IgD-negative memory B cell (primary cell): ENCODE measurements around the gene MCU. TPM values are rescaled to one million over a fixed set of nuclear protein-coding genes. Genes with fewer than 3 reads are reported as not detected.
"Not testable (repeated sequence)": the region's sequence is repeated elsewhere in the genome, so short reads cannot be mapped to it uniquely, and the experiment has no call there.

Source experiments
- H3K27ac Mint-ChIP-seq, 3 donors: one replicate each; pipeline ENCODE4 v1.8.0; 2020 to 2022; ENCODE audit warnings: mild to moderate bottlenecking in 3 of 3, mixed read lengths in 3 of 3, moderate library complexity in 1 of 3
- H3K27me3 Mint-ChIP-seq: one replicate; pipeline ENCODE4 v1.8.0; 2021; ENCODE audit warnings: mixed read lengths
- H3K36me3 Mint-ChIP-seq: one replicate; pipeline ENCODE4 v1.8.0; 2020; ENCODE audit warnings: mild to moderate bottlenecking, mixed read lengths
- H3K4me1 Mint-ChIP-seq, 3 donors: one replicate each; pipeline ENCODE4 v1.8.0; 2020 to 2022; ENCODE audit warnings: mixed read lengths in 3 of 3, mild to moderate bottlenecking in 1 of 3
- H3K4me3 Mint-ChIP-seq, 4 donors: one replicate each; pipeline ENCODE4 v1.8.0; 2020 to 2022; ENCODE audit warnings: mild to moderate bottlenecking in 4 of 4, mixed read lengths in 4 of 4, moderate library complexity in 3 of 4
- H3K9me3 Mint-ChIP-seq, 3 donors: one replicate each; pipeline ENCODE4 v1.8.0; 2020 to 2021; ENCODE audit warnings: mixed read lengths in 3 of 3, mild to moderate bottlenecking in 1 of 3
- polyA plus RNA-seq: library from polyadenylated mRNA; unstranded; fragments of 300-500 nt; fragmentation: Illumina TruSeq; gene quantifications from one replicate; pipeline ENCODE4 v1.2.3, GENCODE V29; 2021

MCU gene, protein sequence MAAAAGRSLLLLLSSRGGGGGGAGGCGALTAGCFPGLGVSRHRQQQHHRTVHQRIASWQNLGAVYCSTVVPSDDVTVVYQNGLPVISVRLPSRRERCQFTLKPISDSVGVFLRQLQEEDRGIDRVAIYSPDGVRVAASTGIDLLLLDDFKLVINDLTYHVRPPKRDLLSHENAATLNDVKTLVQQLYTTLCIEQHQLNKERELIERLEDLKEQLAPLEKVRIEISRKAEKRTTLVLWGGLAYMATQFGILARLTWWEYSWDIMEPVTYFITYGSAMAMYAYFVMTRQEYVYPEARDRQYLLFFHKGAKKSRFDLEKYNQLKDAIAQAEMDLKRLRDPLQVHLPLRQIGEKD
- polyA plus RNA-seq = 5.6 TPM

- Mint-ChIP-seq H3K9me3 (no peaks in the 10 kb centered on the region), H3K4me3 (peak within 1 kb of the TSS; percentile 90 to 95 (median 93)), H3K27ac (peak within 1 kb of the TSS; percentile 32 to 78 (median 67)), H3K27me3 (no peaks in the 10 kb centered on the region), H3K36me3 (no peaks in the 10 kb centered on the region), H3K4me1 (peaks cover 32 to 40% (median 39%) of the 10 kb centered on the region in 3 donors)
Observed at GRCh38 chr10:72691863-72692743, at the start of gene MCU. Gene MCU, plus strand, starts transcription at chr10:72692143. Its CDS starts 9 bp downstream, at chr10:72692152.

DNA sequence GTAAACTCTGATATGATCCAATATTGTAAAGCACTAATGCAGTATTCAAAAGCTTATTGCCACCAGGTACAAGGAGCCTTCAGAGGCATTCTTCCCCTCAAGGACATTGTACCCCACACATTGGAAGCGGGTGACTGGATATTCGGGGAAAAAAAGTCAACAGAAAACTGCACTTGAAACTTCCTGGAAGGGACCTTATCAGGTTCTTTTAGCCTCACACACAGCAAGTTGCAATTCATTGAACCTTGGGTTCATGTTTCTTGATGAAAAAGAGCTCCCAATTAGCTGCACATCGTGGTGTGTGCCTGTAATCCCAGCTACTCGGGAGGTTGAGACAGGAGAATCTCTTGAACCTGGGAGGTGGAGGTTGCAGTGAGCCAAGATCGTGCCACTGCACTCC lies 49.6 kb upstream of the MCU start:
- no peaks in the 10 kb centered on the region for H3K27me3 Mint-ChIP-seq
- no peak overlapping the region for H3K4me3 Mint-ChIP-seq
- H3K9me3 Mint-ChIP-seq = peaks cover 0 to 2% (median 1%) of the 10 kb centered on the region in 3 donors
- H3K27ac Mint-ChIP-seq = no peak overlapping the region
- no peaks in the 10 kb centered on the region for H3K36me3 Mint-ChIP-seq
- H3K4me1 Mint-ChIP-seq = no peaks in the 10 kb centered on the region

DNA sequence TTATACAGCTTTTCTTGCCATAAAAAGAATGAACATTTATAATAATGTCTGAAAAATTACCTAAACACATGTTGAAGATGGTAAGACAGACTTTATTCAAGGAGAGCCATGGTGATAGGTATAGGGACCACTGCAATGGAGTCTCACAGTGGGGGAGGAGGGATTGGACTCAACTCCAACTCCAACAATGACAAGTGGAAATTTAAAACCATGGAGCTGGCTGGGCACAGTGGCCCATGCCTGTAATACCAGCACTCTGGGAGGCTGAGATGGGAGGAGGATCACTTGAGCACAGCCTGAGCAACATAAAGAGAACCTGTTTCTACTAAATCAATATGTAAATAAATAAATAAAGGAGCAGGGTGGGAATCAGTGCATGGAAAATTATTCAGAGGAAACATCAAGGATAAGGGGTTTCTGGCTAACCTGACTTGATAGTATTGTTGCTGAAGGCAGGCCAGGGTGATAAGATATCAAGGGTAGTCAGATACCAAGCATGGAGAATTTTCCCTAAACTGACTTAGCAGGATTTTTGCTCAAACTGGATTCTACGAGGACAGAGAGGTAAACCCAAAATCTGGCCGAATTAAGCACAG lies 46.6 kb upstream of the MCU start:
- H3K4me3 Mint-ChIP-seq = no peak overlapping the region
- H3K36me3 Mint-ChIP-seq = no peaks in the 10 kb centered on the region
- H3K4me1 Mint-ChIP-seq = peaks cover 0 to 2% (median 0%) of the 10 kb centered on the region in 3 donors
- peaks cover 0 to 2% (median 1%) of the 10 kb centered on the region in 3 donors for H3K9me3 Mint-ChIP-seq
- no peak overlapping the region for H3K27ac Mint-ChIP-seq
- no peaks in the 10 kb centered on the region for H3K27me3 Mint-ChIP-seq

- not testable (repeated sequence) for H3K27me3 Mint-ChIP-seq, H3K27ac Mint-ChIP-seq, H3K4me3 Mint-ChIP-seq, H3K9me3 Mint-ChIP-seq, H3K36me3 Mint-ChIP-seq, H3K4me1 Mint-ChIP-seq
Observed at GRCh38 chr10:72646971-72647370, 45.0 kb upstream of the MCU start.

DNA sequence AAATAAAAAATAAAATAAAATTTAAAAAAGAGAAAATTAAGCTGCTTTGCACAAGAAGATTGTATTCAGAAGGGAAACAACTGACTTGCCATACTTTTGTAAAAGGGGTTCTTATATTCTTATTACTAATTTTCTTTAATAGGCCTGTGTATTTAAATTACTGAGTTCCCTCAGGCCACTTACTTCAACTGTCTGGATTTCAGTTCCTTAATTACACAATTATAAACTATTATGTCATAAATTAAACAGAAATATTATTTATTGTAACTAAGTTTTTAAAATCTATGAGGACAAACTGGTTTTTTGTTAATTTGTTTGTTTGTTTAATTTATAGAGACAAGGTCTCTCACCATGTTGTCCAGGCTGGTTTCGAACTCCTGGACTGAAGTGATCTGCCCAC lies 43.6 kb upstream of the MCU start:
- Mint-ChIP-seq H3K9me3 (peaks cover 0 to 1% (median 0%) of the 10 kb centered on the region in 3 donors), H3K36me3 (no peaks in the 10 kb centered on the region), H3K27me3 (no peaks in the 10 kb centered on the region), H3K27ac (no peak overlapping the region), H3K4me1 (peaks cover 0 to 2% (median 0%) of the 10 kb centered on the region in 3 donors), H3K4me3 (no peak overlapping the region)

DNA sequence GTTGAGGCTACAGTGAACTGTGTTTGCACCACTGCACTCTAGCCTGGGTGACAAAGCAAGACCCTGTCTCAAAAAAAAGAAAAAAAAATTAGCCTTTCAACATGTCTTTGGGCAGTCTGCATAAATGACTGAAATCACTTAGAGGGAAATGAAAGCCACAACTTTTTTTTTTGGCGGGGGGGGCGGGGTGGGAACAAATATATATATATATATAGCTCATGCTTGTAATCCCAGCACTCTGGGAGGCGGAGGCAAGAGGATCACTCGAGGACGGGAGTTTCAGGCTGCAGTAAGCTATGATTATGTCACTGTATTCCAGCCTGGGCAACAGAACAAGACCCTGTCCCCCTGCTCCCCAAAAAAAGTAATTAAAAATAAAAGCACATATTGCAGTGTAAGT lies 42.7 kb upstream of the MCU start:
- Mint-ChIP-seq H3K4me3 (no peak overlapping the region), H3K36me3 (no peaks in the 10 kb centered on the region), H3K27ac (no peak overlapping the region), H3K27me3 (no peaks in the 10 kb centered on the region), H3K4me1 (peaks cover 0 to 2% (median 0%) of the 10 kb centered on the region in 3 donors), H3K9me3 (peaks cover 0 to 1% (median 0%) of the 10 kb centered on the region in 3 donors)

- H3K27me3 Mint-ChIP-seq = peaks cover 2% of the 10 kb centered on the region
- H3K4me3 Mint-ChIP-seq = no peak overlapping the region
- H3K36me3 Mint-ChIP-seq = no peaks in the 10 kb centered on the region
- peaks cover 0 to 2% (median 0%) of the 10 kb centered on the region in 3 donors for H3K4me1 Mint-ChIP-seq
- H3K27ac Mint-ChIP-seq = peak overlapping the region in 1 of 3 donors; percentile 1
- no peaks in the 10 kb centered on the region for H3K9me3 Mint-ChIP-seq
Observed at GRCh38 chr10:72653383-72654096, 38.4 kb upstream of the MCU start.

DNA sequence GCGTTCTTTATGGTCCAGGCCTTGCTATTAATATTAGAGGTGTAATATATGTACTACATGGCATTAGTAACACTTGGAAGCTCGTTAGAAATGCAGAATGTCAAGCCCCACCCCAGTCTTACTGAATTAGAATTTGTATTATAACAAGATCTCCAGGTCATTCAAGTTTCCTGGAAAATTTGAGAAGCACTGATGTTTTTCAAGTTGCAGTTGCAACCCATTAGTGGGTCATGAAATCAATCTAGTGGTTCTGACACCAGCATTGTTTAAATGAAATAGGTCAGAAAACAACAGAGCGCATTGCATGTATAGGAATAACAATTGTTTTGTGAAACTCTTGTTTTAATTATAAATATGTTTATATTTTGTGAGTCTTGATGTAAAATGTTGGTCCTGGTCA lies 37.2 kb upstream of the MCU start:
- Mint-ChIP-seq H3K27me3 (peaks cover 2% of the 10 kb centered on the region), H3K4me3 (no peak overlapping the region), H3K27ac (no peak overlapping the region), H3K9me3 (no peaks in the 10 kb centered on the region), H3K4me1 (no peaks in the 10 kb centered on the region), H3K36me3 (no peaks in the 10 kb centered on the region)

- Mint-ChIP-seq H3K27ac (no peak overlapping the region), H3K9me3 (peaks cover 0 to 2% (median 0%) of the 10 kb centered on the region in 3 donors), H3K4me1 (no peaks in the 10 kb centered on the region), H3K36me3 (no peaks in the 10 kb centered on the region), H3K4me3 (no peak overlapping the region), H3K27me3 (peaks cover 2% of the 10 kb centered on the region)
Observed at GRCh38 chr10:72658696-72659400, 33.1 kb upstream of the MCU start.

DNA sequence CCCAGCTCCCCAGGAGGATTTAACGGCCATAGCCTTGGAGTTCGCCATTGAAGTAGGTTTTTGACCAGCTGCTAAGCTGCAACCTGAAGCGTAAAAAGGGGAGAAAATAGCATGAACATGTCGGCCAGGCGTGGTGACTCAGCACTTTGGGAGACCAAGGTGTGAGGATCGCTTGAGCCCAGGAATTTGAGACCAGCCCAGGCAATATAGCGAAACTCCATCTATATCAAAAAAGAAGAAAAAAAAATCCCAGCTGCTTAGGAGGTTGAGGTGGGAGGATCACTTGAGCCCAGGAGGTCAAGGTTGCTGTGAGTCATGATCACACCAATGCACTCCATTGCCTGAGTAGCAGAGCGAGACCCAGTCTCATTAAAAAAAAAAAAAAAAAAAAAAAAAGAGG lies 32.2 kb upstream of the MCU start:
- Mint-ChIP-seq H3K9me3 (peaks cover 0 to 4% (median 0%) of the 10 kb centered on the region in 3 donors), H3K4me1 (no peaks in the 10 kb centered on the region), H3K36me3 (no peaks in the 10 kb centered on the region), H3K4me3 (no peak overlapping the region), H3K27ac (no peak overlapping the region), H3K27me3 (peaks cover 2% of the 10 kb centered on the region)

DNA sequence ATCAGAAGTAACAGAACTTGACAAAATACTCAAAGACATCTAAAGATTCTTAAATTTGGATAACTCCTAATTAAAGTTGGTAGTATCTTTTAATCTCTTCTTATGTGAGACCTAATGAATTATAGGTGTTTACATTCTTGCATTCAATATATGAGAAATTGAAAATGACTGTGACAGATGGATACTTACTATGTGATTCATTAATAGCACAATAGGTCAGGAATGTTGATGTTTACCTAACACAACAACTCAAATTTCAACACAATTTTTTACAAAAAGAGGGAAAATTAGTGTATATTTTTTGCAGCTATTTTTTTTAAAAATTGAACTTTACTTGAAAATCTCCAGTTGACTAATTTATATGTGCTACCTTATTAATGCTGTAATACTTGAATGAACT lies 31.7 kb upstream of the MCU start:
- Mint-ChIP-seq H3K36me3 (no peaks in the 10 kb centered on the region), H3K4me1 (no peaks in the 10 kb centered on the region), H3K4me3 (no peak overlapping the region), H3K9me3 (peaks cover 0 to 4% (median 0%) of the 10 kb centered on the region in 3 donors), H3K27ac (no peak overlapping the region), H3K27me3 (peaks cover 2% of the 10 kb centered on the region)

GRCh38 chr10:72661431-72661830 lies 30.5 kb upstream of the MCU start:
- peaks cover 2% of the 10 kb centered on the region for H3K27me3 Mint-ChIP-seq
- no peak overlapping the region for H3K27ac Mint-ChIP-seq
- no peak overlapping the region for H3K4me3 Mint-ChIP-seq
- peaks cover 0 to 4% (median 0%) of the 10 kb centered on the region in 3 donors for H3K9me3 Mint-ChIP-seq
- no peaks in the 10 kb centered on the region for H3K36me3 Mint-ChIP-seq
- no peaks in the 10 kb centered on the region for H3K4me1 Mint-ChIP-seq

DNA sequence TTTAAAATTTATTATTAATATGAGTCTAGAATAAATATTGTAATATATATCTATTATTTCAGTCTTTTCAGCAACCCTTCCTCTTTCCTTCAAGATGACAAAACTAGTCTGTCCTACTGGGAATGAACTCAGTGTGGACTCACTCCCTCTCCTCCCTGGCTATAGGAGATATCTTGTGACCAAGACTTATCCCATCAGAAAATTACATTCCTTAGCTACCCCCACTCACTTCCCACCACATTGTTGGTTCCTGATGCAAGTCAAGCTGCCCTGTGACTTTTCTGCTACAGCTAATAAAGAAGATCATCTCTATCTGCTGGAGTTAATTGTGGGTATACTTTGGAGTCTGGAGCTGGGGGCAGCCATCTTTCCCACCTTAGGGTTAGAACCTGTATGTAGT lies 28.0 kb upstream of the MCU start:
- no peaks in the 10 kb centered on the region for H3K36me3 Mint-ChIP-seq
- peaks cover 0 to 4% (median 0%) of the 10 kb centered on the region in 3 donors for H3K9me3 Mint-ChIP-seq
- H3K4me3 Mint-ChIP-seq = no peak overlapping the region
- no peak overlapping the region for H3K27ac Mint-ChIP-seq
- no peaks in the 10 kb centered on the region for H3K27me3 Mint-ChIP-seq
- H3K4me1 Mint-ChIP-seq = no peaks in the 10 kb centered on the region

GRCh38 chr10:72665925-72666324 lies 26.0 kb upstream of the MCU start:
- Mint-ChIP-seq H3K9me3 (peaks cover 0 to 4% (median 0%) of the 10 kb centered on the region in 3 donors), H3K4me3 (no peak overlapping the region), H3K27ac (no peak overlapping the region), H3K4me1 (no peaks in the 10 kb centered on the region), H3K27me3 (no peaks in the 10 kb centered on the region), H3K36me3 (no peaks in the 10 kb centered on the region)
